ENCODE results near the gene NOL4L. TPM values are rescaled to one million over a fixed set of nuclear protein-coding genes. Genes with fewer than 3 reads are reported as not detected.

The NOL4L gene
- polyA plus RNA-seq, 1 donor (not counting 4 experiments of a cell fraction or from before 2014, with no cell fraction given), result 1.0 TPM

DNA sequence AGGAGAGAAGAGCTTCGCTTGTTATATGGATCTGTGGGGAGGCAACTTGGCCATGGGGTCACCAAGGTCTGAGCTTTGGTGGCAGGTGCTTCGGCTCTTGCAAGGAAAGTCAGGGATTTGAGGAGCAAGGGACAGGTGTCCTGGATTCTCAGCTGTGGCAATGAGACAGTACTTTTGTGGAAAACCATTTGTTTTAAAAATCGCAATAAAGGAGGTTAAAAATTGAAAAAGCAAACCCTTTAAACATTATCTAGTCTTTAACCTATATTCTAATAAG lies 64.3 kb downstream of the NOL4L start:
- Histone ChIP-seq H3K4me1 (ENCODE audit: control insufficient read depth, extremely low read depth, insufficient read depth, low read length) (no peaks in the 10 kb centered on the region), H3K9me3 (ENCODE audit: control insufficient read depth, low read depth, low read length) (no peaks in the 10 kb centered on the region), H3K9me1 (ENCODE audit: control insufficient read depth, extremely low read depth, insufficient read depth, low read length) (no peaks in the 10 kb centered on the region), H3K4me3 (ENCODE audit: control insufficient read depth in 2 of 3, extremely low read depth in 1 of 3, insufficient read depth in 2 of 3, low read depth in 1 of 3, low read length in 3 of 3) (no peak overlapping the region), H3K27ac (ENCODE audit: control insufficient read depth, insufficient read depth, low read length) (no peak overlapping the region), H2AFZ (ENCODE audit: control insufficient read depth, low read length) (no peak overlapping the region), H3K27me3 (ENCODE audit: control insufficient read depth, extremely low read depth, insufficient read depth, low read length) (peaks cover 37% of the 10 kb centered on the region), H3K9ac (ENCODE audit: control insufficient read depth, extremely low read depth, insufficient read depth, low read length) (no peak overlapping the region), H4K20me1 (ENCODE audit: control insufficient read depth, extremely low read depth, insufficient read depth, low read length) (peaks cover 4% of the 10 kb centered on the region), H3K4me2 (ENCODE audit: control insufficient read depth, extremely low read depth, insufficient read depth, low read depth, low read length) (no peak overlapping the region), H3K79me2 (ENCODE audit: control insufficient read depth, insufficient read depth, low read length) (no peaks in the 10 kb centered on the region), H3K36me3 (ENCODE audit: control insufficient read depth in 2 of 2, extremely low read depth in 1 of 2, insufficient read depth in 2 of 2, low read length in 2 of 2) (no peaks in the 10 kb centered on the region)
- DNase-seq (ENCODE audit: low read depth, low spot score), result no peak
- dilution Hi-C loops (cut with MboI; ENCODE audit: extremely low pct_ligation_motif_present, low sequenced_read_pairs), result loop anchor here (25.0 kb wide), 1 partner anchor 116 kb away; no protein-coding TSS in a partner anchor
- TF ChIP-seq, protein P1, sequence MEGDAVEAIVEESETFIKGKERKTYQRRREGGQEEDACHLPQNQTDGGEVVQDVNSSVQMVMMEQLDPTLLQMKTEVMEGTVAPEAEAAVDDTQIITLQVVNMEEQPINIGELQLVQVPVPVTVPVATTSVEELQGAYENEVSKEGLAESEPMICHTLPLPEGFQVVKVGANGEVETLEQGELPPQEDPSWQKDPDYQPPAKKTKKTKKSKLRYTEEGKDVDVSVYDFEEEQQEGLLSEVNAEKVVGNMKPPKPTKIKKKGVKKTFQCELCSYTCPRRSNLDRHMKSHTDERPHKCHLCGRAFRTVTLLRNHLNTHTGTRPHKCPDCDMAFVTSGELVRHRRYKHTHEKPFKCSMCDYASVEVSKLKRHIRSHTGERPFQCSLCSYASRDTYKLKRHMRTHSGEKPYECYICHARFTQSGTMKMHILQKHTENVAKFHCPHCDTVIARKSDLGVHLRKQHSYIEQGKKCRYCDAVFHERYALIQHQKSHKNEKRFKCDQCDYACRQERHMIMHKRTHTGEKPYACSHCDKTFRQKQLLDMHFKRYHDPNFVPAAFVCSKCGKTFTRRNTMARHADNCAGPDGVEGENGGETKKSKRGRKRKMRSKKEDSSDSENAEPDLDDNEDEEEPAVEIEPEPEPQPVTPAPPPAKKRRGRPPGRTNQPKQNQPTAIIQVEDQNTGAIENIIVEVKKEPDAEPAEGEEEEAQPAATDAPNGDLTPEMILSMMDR (optimal IDR thresholded peaks at IDR 0.05 in 1 of 3, IDR thresholded peaks at IDR 0.05 in 1 of 3, conservative IDR thresholded peaks at IDR 0.05 in 1 of 3; ENCODE audit: extremely low read depth in 1 of 3, insufficient read depth in 2 of 3, low read length in 3 of 3), result no peak
- no peak for TF ChIP-seq EZH2 (IDR thresholded peaks at IDR 0.05; ENCODE audit: low read length)
- no peak for FAIRE-seq

DNA sequence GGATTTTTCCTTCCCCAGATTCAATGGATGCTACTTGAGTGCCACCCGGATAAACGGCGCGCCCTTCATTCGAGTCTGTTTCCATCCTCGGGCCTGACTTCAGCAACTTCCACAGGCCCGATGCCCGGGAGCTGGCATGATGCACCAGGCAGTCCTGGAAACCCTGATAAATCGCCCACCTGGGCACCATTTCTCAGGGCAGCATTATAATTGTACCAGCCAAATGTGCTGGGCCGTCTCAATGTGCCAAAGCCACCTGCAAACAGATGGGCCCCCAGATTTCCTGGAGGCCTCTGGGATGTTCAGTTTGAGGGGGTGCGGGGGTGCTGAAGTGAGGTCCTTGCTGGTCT lies 65.8 kb downstream of the NOL4L start:
- Histone ChIP-seq H2AFZ (ENCODE audit: control insufficient read depth, low read length) (no peak overlapping the region), H3K4me1 (ENCODE audit: control insufficient read depth, extremely low read depth, insufficient read depth, low read length) (no peaks in the 10 kb centered on the region), H3K4me2 (ENCODE audit: control insufficient read depth, extremely low read depth, insufficient read depth, low read depth, low read length) (no peak overlapping the region), H4K20me1 (ENCODE audit: control insufficient read depth, extremely low read depth, insufficient read depth, low read length) (peaks cover 4% of the 10 kb centered on the region), H3K4me3 (ENCODE audit: control insufficient read depth in 2 of 3, extremely low read depth in 1 of 3, insufficient read depth in 2 of 3, low read depth in 1 of 3, low read length in 3 of 3) (no peak overlapping the region), H3K9me3 (ENCODE audit: control insufficient read depth, low read depth, low read length) (no peaks in the 10 kb centered on the region), H3K9ac (ENCODE audit: control insufficient read depth, extremely low read depth, insufficient read depth, low read length) (no peak overlapping the region), H3K9me1 (ENCODE audit: control insufficient read depth, extremely low read depth, insufficient read depth, low read length) (no peaks in the 10 kb centered on the region), H3K36me3 (ENCODE audit: control insufficient read depth in 2 of 2, extremely low read depth in 1 of 2, insufficient read depth in 2 of 2, low read length in 2 of 2) (no peaks in the 10 kb centered on the region), H3K27me3 (ENCODE audit: control insufficient read depth, extremely low read depth, insufficient read depth, low read length) (peaks cover 41% of the 10 kb centered on the region), H3K79me2 (ENCODE audit: control insufficient read depth, insufficient read depth, low read length) (no peaks in the 10 kb centered on the region), H3K27ac (ENCODE audit: control insufficient read depth, insufficient read depth, low read length) (no peak overlapping the region)
- no peak for DNase-seq (ENCODE audit: low read depth, low spot score)
- FAIRE-seq, result no peak
- dilution Hi-C loops (cut with MboI; ENCODE audit: extremely low pct_ligation_motif_present, low sequenced_read_pairs), result loop anchor here (25.0 kb wide), 1 partner anchor 118 kb away; no protein-coding TSS in a partner anchor
- TF ChIP-seq EZH2 (IDR thresholded peaks at IDR 0.05; ENCODE audit: low read length), result no peak
- TF ChIP-seq, protein P1 (optimal IDR thresholded peaks at IDR 0.05 in 1 of 3, IDR thresholded peaks at IDR 0.05 in 1 of 3, conservative IDR thresholded peaks at IDR 0.05 in 1 of 3; ENCODE audit: extremely low read depth in 1 of 3, insufficient read depth in 2 of 3, low read length in 3 of 3), result no peak

All from keratinocyte (primary cell).